ACHN (cell line): ENCODE data around the gene SWAP70.
"Not testable (repeated sequence)": the region's sequence is repeated elsewhere in the genome, so short reads cannot be mapped to it uniquely, and the experiment has no call there.

Source experiments
- DNase-seq: peaks from one replicate; pipeline ENCODE4 v3.0.0-alpha.2; 2015
- in situ Hi-C: cut with HindIII; loops from 2 replicates; pipeline ENCODE4 v1.10.0; 2017; ENCODE audit warnings: low sequenced_read_pairs, low pct_ligation_motif_present, low pct_unique_long_range_greater_than_20kb

Gene SWAP70

GRCh38 chr11:9663699-9664275 lies at the start of gene SWAP70:
Gene SWAP70 (plus strand): TSS chr11:9664077. CDS start chr11:9664180, 103 bp downstream.
- peak; percentile 83 for DNase-seq

GRCh38 chr11:9615031-9615451 lies 48.8 kb upstream of the SWAP70 start:
- in situ Hi-C loops, result no loop called here
- DNase-seq, result peak; percentile 21

More at GRCh38 chr11:9663699-9664275, at the start of gene SWAP70:
- in situ Hi-C loops, result no loop called here

- in situ Hi-C loops, result no loop called here
- no peak for DNase-seq
Measured at GRCh38 chr11:9616042-9616675, 47.7 kb upstream of the SWAP70 start.

- no peak for DNase-seq
- in situ Hi-C loops, result no loop called here
Measured at GRCh38 chr11:9616858-9617257, 47.0 kb upstream of the SWAP70 start.

GRCh38 chr11:9617940-9618339 lies 45.9 kb upstream of the SWAP70 start:
- DNase-seq, result no peak
- in situ Hi-C loops, result no loop called here

- in situ Hi-C loops, result no loop called here
- no peak for DNase-seq
Measured at GRCh38 chr11:9619004-9619403, 44.9 kb upstream of the SWAP70 start.

- no peak for DNase-seq
- in situ Hi-C loops, result no loop called here
Measured at GRCh38 chr11:9619971-9620370, 43.9 kb upstream of the SWAP70 start.

- DNase-seq, in situ Hi-C loops: not testable (repeated sequence)
Measured at GRCh38 chr11:9622353-9622752, 41.5 kb upstream of the SWAP70 start.

GRCh38 chr11:9623053-9623452 lies 40.8 kb upstream of the SWAP70 start:
- in situ Hi-C loops, DNase-seq: not testable (repeated sequence)

GRCh38 chr11:9624448-9624847 lies 39.4 kb upstream of the SWAP70 start:
- no peak for DNase-seq
- in situ Hi-C loops, result no loop called here

- in situ Hi-C loops, result no loop called here
Measured at GRCh38 chr11:9625162-9625561, 38.7 kb upstream of the SWAP70 start.

GRCh38 chr11:9625728-9626127 lies 38.1 kb upstream of the SWAP70 start:
- DNase-seq, result no peak
- in situ Hi-C loops, result no loop called here

More at GRCh38 chr11:9625162-9625561, 38.7 kb upstream of the SWAP70 start:
- DNase-seq, result no peak

- in situ Hi-C loops, result no loop called here
- no peak for DNase-seq
Measured at GRCh38 chr11:9626496-9627394, 37.1 kb upstream of the SWAP70 start.

- in situ Hi-C loops, result no loop called here
Measured at GRCh38 chr11:9629064-9629463, 34.8 kb upstream of the SWAP70 start.

GRCh38 chr11:9633679-9634078 lies 30.2 kb upstream of the SWAP70 start:
- no peak for DNase-seq
- in situ Hi-C loops, result no loop called here

More at GRCh38 chr11:9629064-9629463, 34.8 kb upstream of the SWAP70 start:
- DNase-seq, result no peak

GRCh38 chr11:9636691-9637090 lies 27.2 kb upstream of the SWAP70 start:
- no peak for DNase-seq
- in situ Hi-C loops, result no loop called here

GRCh38 chr11:9639099-9639498 lies 24.8 kb upstream of the SWAP70 start:
- DNase-seq, result no peak
- in situ Hi-C loops, result no loop called here

GRCh38 chr11:9639985-9640384 lies 23.9 kb upstream of the SWAP70 start:
- DNase-seq, result no peak
- in situ Hi-C loops, result no loop called here

GRCh38 chr11:9642894-9643293 lies 21.0 kb upstream of the SWAP70 start:
- DNase-seq, result no peak
- in situ Hi-C loops, result no loop called here
